ACC112 (cell line): Measurements from ENCODE around the gene GALC.
A peak's percentile ranks its signal among the peaks of the same experiment; 100 is the strongest.
"Not testable (repeated sequence)": the region's sequence is repeated elsewhere in the genome, so short reads cannot be mapped to it uniquely, and the experiment has no call there.

ENCODE experiments used
- H2AFZ ChIP-seq: fragments of 200-600 bp; sonication (generic); one replicate; pipeline ENCODE4 v1.6.0; 2017; ENCODE audit warnings: antibody characterized with exemption, low read length; ENCODE audit not compliant: unreplicated experiment
- H3K27ac ChIP-seq: fragments of 200-600 bp; sonication (generic); 2 replicates; pipeline ENCODE4 v1.5.1; 2014; ENCODE audit warnings: low read depth, mild to moderate bottlenecking, antibody characterized with exemption, low read length, moderate library complexity
- H3K27me3 ChIP-seq: fragments of 200-600 bp; sonication (generic); 2 replicates; pipeline ENCODE4 v1.6.1; 2014; ENCODE audit warnings: mild to moderate bottlenecking, antibody characterized with exemption, low read length, moderate library complexity, mixed read lengths; ENCODE audit not compliant: insufficient read depth
- H3K36me3 ChIP-seq: fragments of 200-600 bp; sonication (generic); 2 replicates; pipeline ENCODE4 v1.6.1; 2016; ENCODE audit warnings: mild to moderate bottlenecking, antibody characterized with exemption, low read length, moderate library complexity, mixed read lengths; ENCODE audit not compliant: insufficient read depth
- H3K4me1 ChIP-seq: fragments of 200-600 bp; sonication (generic); one replicate; pipeline ENCODE4 v1.6.1; 2016; ENCODE audit warnings: low read length, mixed read lengths; ENCODE audit not compliant: insufficient read depth, unreplicated experiment, control insufficient read depth
- H3K4me3 ChIP-seq: fragments of 200-600 bp; sonication (generic); 2 replicates; pipeline ENCODE4 v1.5.1; 2014; ENCODE audit warnings: mild to moderate bottlenecking, low read depth, low read length
- H3K79me2 ChIP-seq: fragments of 200-600 bp; sonication (generic); one replicate; pipeline ENCODE4 v1.6.0; 2016; ENCODE audit warnings: low read length; ENCODE audit not compliant: control insufficient read depth, unreplicated experiment, insufficient read depth

Gene GALC

DNA sequence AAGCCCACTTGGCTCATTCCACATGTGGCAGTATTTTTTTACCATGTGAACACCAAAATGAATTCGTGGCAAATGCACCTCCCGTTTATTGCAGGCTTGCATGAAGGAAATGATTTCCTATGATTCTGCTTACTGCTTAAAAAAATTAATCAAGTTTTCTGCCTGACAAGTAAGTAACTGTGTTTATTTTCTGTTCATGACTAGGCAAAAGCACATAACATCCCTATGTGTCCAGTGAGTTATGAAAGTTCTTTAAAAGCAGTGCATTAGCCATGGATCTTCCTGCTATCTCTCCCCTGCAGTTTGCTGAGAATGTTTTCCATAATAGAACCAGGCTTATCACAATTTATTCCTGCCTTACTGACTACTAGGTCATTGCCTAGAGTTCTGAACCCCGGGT, 32.3 kb upstream of the GALC start:
- H3K27ac ChIP-seq, result no peak overlapping the region
- H3K27me3 ChIP-seq, result peaks cover 16% of the 10 kb centered on the region
- no peaks in the 10 kb centered on the region for H3K36me3 ChIP-seq
- H3K4me1 ChIP-seq, result no peaks in the 10 kb centered on the region
- H3K79me2 ChIP-seq, result no peaks in the 10 kb centered on the region
- H3K4me3 ChIP-seq, result no peak overlapping the region
- H2AFZ ChIP-seq, result no peak overlapping the region

DNA sequence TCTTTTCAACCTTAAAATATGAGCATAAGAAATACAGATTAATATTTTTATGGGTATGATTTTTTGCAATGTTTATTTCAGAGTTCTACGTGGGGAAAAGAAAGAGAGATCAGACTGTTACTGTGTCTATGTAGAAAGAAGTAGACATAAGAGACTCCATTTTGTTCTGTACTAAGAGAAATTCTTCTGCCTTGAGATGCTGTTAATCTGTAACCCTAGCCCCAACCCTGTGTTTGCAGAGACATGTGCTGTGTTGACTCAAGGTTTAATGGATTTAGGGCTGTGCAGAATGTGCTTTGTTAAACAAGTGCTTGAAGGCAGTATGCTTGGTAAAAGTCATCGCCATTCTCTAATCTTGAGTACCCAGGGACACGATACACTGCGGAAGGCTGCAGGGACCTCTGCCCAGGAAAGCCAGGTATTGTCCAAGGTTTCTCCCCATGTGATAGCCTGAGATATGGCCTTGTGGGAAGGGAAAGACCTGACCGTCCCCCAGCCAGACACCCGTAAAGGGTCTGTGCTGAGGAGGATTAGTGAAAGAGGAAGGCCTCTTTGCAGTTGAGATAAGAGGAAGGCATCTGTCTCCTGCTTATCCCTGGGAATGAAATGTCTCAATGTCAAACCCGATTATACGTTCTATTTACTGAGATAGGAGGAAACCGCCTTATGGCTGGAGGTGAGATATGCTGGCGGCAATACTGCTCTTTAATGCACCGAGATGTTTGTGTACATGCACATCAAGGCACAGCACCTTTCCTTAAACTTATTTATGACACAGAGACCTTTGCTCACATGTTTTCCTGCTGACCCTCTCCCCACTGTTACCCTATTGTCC, 31.5 kb upstream of the GALC start:
- peaks cover 16% of the 10 kb centered on the region for H3K27me3 ChIP-seq
- H3K79me2 ChIP-seq, H3K4me3 ChIP-seq, H3K4me1 ChIP-seq, H2AFZ ChIP-seq, H3K36me3 ChIP-seq, H3K27ac ChIP-seq: not testable (repeated sequence)

DNA sequence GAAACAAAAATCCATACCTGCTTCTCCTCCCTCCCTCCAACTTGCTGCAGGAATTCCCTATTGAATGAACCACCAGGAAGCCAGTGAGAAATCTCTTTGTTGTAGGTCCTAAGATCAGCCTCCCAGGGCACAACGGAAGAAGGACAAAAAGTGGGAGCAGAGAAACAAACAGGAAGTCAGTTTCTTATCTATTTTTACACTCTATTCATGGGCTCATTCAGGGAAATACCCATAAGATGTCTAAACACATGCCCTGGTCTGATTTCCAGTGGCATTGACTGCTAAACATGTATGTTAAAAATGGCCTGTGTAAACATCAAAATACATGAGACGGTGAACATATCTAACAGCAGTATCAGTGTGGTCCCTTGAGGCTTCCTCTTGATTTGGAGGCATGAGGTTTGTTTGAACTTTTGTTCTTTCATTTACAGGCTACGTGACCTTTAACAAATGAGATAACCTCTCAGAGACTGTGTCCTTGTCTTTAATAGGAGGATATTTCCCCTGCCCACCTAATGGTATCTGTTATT, 30.7 kb upstream of the GALC start:
- no peak overlapping the region for H2AFZ ChIP-seq
- H3K27ac ChIP-seq, result no peak overlapping the region
- no peak overlapping the region for H3K4me3 ChIP-seq
- no peaks in the 10 kb centered on the region for H3K36me3 ChIP-seq
- no peaks in the 10 kb centered on the region for H3K4me1 ChIP-seq
- H3K27me3 ChIP-seq, result peaks cover 16% of the 10 kb centered on the region
- H3K79me2 ChIP-seq, result no peaks in the 10 kb centered on the region

DNA sequence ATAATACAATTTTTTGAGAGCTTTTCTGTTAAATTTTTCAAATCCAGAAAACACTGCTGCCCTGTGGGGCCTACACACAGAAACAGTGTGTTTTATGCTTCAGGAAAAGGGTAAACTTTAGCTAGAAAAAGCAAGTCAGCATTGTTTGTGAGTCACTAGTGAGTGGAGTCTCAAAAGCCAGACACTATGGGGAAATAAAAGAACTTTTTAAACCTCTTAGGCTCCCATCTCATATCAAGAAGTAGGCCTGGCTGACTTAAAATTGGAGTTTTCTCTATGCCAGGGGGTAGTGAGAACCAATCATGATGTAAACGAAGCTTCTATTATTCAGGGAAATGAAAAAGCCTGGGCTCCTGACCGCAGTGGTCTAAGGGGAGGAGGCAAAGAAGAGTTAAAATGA, 24.6 kb upstream of the GALC start:
- Histone ChIP-seq H3K27me3 (0 out of 2 replicates have a peak, but pooled peaks cover 6% of the 10 kb centered on the region), H3K79me2 (no peaks in the 10 kb centered on the region), H2AFZ (no peak overlapping the region), H3K27ac (no peak overlapping the region), H3K4me1 (peaks cover 3% of the 10 kb centered on the region), H3K36me3 (no peaks in the 10 kb centered on the region), H3K4me3 (no peak overlapping the region)

DNA sequence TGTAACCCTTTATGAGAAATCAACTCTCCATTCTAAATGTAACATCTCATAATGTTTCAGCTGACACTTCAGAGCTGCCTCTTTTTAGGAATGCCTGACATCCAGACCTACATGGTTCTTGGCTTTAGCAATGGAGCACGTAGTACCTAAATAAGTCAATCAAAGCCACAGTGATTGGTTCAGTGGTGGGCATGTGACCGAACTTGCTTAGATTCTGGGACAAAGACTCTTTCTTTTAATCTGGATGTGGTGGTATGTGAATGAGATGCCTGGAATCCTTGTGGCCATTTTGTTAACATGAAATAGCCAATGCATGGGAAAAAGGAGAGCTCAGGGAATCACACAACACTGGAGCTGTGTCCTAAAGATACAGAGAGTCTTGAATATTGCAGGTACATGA, 23.8 kb upstream of the GALC start:
- peaks cover 3% of the 10 kb centered on the region for H3K4me1 ChIP-seq

DNA sequence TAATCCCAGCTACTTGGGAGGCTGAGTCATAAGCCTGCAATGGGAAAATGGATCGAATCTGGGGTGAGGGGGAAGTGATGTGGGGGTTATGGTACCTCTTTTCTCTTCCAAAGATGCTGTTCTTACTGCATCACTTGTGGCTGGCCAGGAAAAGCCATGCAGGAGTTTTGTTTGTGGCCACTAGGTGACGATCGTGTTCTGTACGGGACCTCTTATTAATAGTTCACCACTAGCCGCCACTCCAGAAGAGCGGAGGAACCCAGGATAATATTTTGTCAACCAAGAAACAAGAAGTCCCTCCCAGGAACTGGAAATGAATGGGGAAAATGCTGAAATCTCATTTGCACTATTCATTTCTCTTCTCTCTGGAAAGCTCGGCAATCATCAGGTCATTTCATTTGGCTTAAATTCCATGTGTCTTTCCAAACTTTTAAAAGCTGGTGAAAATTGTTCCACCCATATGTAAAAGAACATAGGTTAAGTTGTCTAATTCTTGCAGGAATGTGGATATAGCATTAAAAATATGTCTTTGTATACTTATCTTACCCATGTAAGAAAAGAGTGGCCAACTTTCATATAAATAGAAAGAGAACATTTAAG, 20.9 kb upstream of the GALC start:
- H3K27me3 ChIP-seq, result 0 out of 2 replicates have a peak, but pooled peaks cover 6% of the 10 kb centered on the region

More for the DNA sequence above, 23.8 kb upstream of the GALC start:
- Histone ChIP-seq H3K4me3 (no peak overlapping the region), H2AFZ (no peak overlapping the region), H3K27me3 (0 out of 2 replicates have a peak, but pooled peaks cover 6% of the 10 kb centered on the region), H3K36me3 (no peaks in the 10 kb centered on the region), H3K27ac (no peak overlapping the region), H3K79me2 (no peaks in the 10 kb centered on the region)

DNA sequence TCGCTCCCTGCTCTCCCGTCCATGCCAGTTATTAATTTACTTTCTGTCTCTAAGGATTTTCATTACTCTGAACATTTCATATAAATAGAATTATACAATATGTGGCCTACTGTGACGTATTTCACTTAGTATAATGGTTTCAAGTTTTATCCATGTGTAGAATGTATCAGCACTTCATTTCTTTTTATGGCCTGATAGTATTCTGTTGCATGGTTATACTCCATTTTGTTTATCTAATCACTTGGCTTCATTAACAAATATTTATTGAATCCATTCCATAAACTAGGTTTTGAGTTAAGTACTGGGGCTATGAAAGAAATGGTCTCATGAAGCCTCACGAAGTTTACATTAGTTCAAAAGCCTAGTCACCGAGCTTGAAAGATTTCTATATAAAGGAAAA, 19.5 kb upstream of the GALC start:
- H3K27ac ChIP-seq, result no peak overlapping the region
- H3K4me3 ChIP-seq, result no peak overlapping the region
- peaks cover 3% of the 10 kb centered on the region for H3K4me1 ChIP-seq
- no peaks in the 10 kb centered on the region for H3K36me3 ChIP-seq
- H3K79me2 ChIP-seq, result no peaks in the 10 kb centered on the region
- no peak overlapping the region for H2AFZ ChIP-seq
- 0 out of 2 replicates have a peak, but pooled peaks cover 6% of the 10 kb centered on the region for H3K27me3 ChIP-seq

More for the DNA sequence above, 20.9 kb upstream of the GALC start:
- Histone ChIP-seq H3K79me2 (no peaks in the 10 kb centered on the region), H3K4me3 (no peak overlapping the region), H3K36me3 (no peaks in the 10 kb centered on the region), H3K27ac (no peak overlapping the region), H2AFZ (peak overlapping the region; percentile 7), H3K4me1 (peaks cover 3% of the 10 kb centered on the region)

DNA sequence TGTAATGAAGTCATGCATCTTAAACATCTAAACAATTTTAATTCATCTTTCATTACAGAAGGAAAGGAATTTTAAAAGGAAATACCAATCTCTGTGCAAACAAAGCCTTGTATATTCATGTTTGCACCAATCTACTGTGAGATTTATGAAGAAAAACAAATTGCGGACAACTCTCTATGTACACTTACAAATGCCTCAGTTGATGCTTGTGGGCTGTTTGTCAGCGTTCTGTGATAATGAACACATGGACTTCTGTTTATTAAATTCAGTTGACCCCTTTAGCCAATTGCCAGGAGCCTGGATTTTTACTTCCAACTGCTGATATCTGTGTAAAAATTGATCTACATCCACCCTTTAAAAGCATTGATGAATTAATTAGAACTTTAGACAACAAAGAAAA, 17.3 kb upstream of the GALC start:
- no peak overlapping the region for H2AFZ ChIP-seq
- H3K27ac ChIP-seq, result no peak overlapping the region
- no peaks in the 10 kb centered on the region for H3K79me2 ChIP-seq
- H3K27me3 ChIP-seq, result 0 out of 2 replicates have a peak, but pooled peaks cover 3% of the 10 kb centered on the region
- peaks cover 3% of the 10 kb centered on the region for H3K4me1 ChIP-seq
- no peaks in the 10 kb centered on the region for H3K36me3 ChIP-seq
- no peak overlapping the region for H3K4me3 ChIP-seq

DNA sequence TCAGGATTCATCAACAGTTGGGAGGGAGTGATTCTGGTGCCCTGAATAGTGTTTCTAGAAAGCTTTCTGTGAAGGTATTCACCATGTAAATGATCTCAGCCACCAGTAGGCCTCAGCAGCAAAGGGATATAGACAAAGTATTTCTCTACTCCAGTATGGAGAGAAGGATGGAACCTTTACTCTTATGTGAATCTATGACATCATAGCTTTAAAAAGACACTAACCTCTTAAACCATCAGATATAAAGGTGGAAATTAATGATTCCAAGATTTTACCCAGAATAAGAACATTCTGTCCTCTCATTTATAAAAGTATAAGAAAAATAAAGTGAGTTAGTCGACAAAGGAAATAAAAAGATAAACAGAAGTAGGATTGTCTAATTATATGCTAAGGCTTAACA, 16.5 kb upstream of the GALC start:
- no peak overlapping the region for H3K27ac ChIP-seq
- H3K27me3 ChIP-seq, result no peaks in the 10 kb centered on the region
- H3K36me3 ChIP-seq, result no peaks in the 10 kb centered on the region
- H2AFZ ChIP-seq, result no peak overlapping the region
- H3K4me1 ChIP-seq, result peaks cover 3% of the 10 kb centered on the region
- no peaks in the 10 kb centered on the region for H3K79me2 ChIP-seq
- H3K4me3 ChIP-seq, result no peak overlapping the region

DNA sequence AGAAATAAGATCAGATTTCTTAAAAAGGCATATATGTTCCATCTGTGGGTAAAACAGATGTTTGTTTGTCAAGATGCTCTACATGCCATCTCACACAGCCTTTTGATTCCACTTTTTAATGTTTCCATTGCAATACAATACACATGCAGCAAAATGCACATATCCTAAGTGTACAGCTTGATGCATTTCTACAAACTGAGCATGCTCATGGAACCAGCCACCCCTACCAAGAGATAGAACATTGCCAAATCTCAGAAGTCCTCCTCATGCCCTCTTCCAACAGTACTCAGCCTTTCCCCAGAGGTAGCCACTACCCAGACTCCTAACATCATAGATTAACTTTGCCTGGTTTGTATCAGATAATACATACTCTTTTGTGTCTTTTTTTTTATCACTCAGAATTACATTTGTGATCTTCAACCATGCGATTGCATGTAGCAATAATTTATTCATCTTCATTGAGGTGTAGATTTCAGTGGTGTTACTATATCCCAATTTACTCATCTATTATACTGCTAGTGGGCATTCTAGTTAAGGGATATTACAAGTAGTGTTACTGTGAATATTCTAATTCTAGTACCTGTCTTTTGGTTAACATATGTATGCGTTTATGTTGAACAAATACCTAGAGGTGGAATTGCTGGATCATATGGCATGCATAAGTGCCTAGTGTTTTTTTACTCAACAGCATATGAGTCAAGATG, 15.2 kb upstream of the GALC start:
- H3K36me3 ChIP-seq, result no peaks in the 10 kb centered on the region
- H2AFZ ChIP-seq, result no peak overlapping the region
- H3K27ac ChIP-seq, result no peak overlapping the region
- H3K4me1 ChIP-seq, result no peaks in the 10 kb centered on the region
- H3K79me2 ChIP-seq, result no peaks in the 10 kb centered on the region
- no peak overlapping the region for H3K4me3 ChIP-seq
- H3K27me3 ChIP-seq, result 0 out of 2 replicates have a peak, but pooled peaks cover under 1% of the 10 kb centered on the region
